IMR-90 (cell line): ENCODE results near the gene WDR70. TPM values are rescaled to one million over a fixed set of nuclear protein-coding genes. Genes with fewer than 3 reads are reported as not detected.

ENCODE experiments used
- ATAC-seq: fragments of 200-7000 bp; cut with Tn5 transposase; 2 replicates; pipeline ENCODE4 v1.9.1; 2020; ENCODE audit warnings: low read depth, mild to moderate bottlenecking, moderate library complexity
- BruUV-seq: library from RNA; stranded (reverse); fragments of 400-500 nt; replicated peaks from 2 replicates; lab custom pipeline; 2021; lab: Mats Ljungman, UMichigan
- CTCF ChIA-PET: fragments of 300-600 bp; formaldehyde crosslinking; extraction: SDS; loops from one replicate; lab custom pipeline; 2021; ENCODE audit warnings: antibody characterized with exemption; lab: Yijun Ruan, JAX
- POLR2A ChIA-PET: fragments of 300-600 bp; sonication (Branson Sonifier 250); formaldehyde crosslinking; loops from one replicate; lab custom pipeline; 2022; ENCODE audit warnings: antibody characterized with exemption; ENCODE audit not compliant: unreplicated experiment; lab: Charles Lee
- DNase-seq: peaks from one replicate; pipeline ENCODE4 v3.0.0; 2013
- H2AFZ ChIP-seq: replicated peaks from 2 replicates; pipeline ENCODE3; 2013; ENCODE audit warnings: low read length, mild to moderate bottlenecking; ENCODE audit not compliant: poor library complexity
- H2AK5ac ChIP-seq: 2 replicates; pipeline ENCODE4 v1.6.1; 2013; ENCODE audit warnings: low read depth, low read length, inconsistent platforms
- H2AK9ac ChIP-seq: replicated peaks from 2 replicates; pipeline ENCODE3; 2013; ENCODE audit warnings: mild to moderate bottlenecking, low read depth, low read length, moderate library complexity; ENCODE audit not compliant: poor library complexity
- H2BK120ac ChIP-seq: 2 replicates; pipeline ENCODE4 v1.6.1; 2013; ENCODE audit warnings: low read depth, low read length, inconsistent platforms
- H2BK15ac ChIP-seq: 3 replicates; pipeline ENCODE4 v1.6.1; 2013; ENCODE audit warnings: low read depth, low read length, inconsistent platforms
- H2BK20ac ChIP-seq: 2 replicates; pipeline ENCODE4 v1.6.1; 2013; ENCODE audit warnings: low read depth, mild to moderate bottlenecking, inconsistent platforms, low read length, moderate library complexity
- H2BK5ac ChIP-seq: 2 replicates; pipeline ENCODE4 v1.6.1; 2013; ENCODE audit warnings: mild to moderate bottlenecking, low read depth, low read length, inconsistent platforms; ENCODE audit not compliant: poor library complexity, severe bottlenecking
- H3K14ac ChIP-seq: replicated peaks from 2 replicates; pipeline ENCODE4 v1.6.1; 2013; ENCODE audit warnings: low read depth, low read length, inconsistent platforms
- H3K18ac ChIP-seq: 2 replicates; pipeline ENCODE4 v1.6.1; 2013; ENCODE audit warnings: low read depth, low read length, control low read depth
- H3K23ac ChIP-seq: 2 replicates; pipeline ENCODE4 v1.6.1; 2013; ENCODE audit warnings: low read depth, low read length, inconsistent platforms
- H3K27ac ChIP-seq: 2 replicates; pipeline ENCODE4 v1.5.1; 2013; ENCODE audit warnings: mild to moderate bottlenecking, control low read depth, low read length; ENCODE audit not compliant: insufficient read depth
- H3K27me3 ChIP-seq: 2 replicates; pipeline ENCODE4 v1.6.1; 2013; ENCODE audit warnings: low read length; ENCODE audit not compliant: control insufficient read depth, insufficient read depth
- H3K36me3 ChIP-seq: 2 replicates; pipeline ENCODE4 v1.6.1; 2013; ENCODE audit warnings: low read length, mixed read lengths; ENCODE audit not compliant: control insufficient read depth, insufficient read depth
- H3K4ac ChIP-seq: 2 replicates; pipeline ENCODE4 v1.6.1; 2013; ENCODE audit warnings: low read depth, low read length, inconsistent platforms
- H3K4me1 ChIP-seq: 2 replicates; pipeline ENCODE4 v1.6.1; 2013; ENCODE audit warnings: low read length, mixed read lengths; ENCODE audit not compliant: control insufficient read depth, insufficient read depth
- H3K4me2 ChIP-seq: 2 replicates; pipeline ENCODE4 v1.6.1; 2013; ENCODE audit warnings: low read depth, mild to moderate bottlenecking, control low read depth, low read length, moderate library complexity
- H3K4me3 ChIP-seq: 2 replicates; pipeline ENCODE4 v1.5.1; 2013; ENCODE audit warnings: low read depth, mild to moderate bottlenecking, control low read depth, low read length, moderate library complexity; ENCODE audit not compliant: insufficient read depth
- H3K56ac ChIP-seq: 2 replicates; pipeline ENCODE4 v1.6.1; 2013; ENCODE audit warnings: low read length, inconsistent platforms; ENCODE audit not compliant: insufficient read depth; ENCODE audit errors: extremely low read depth
- H3K79me1 ChIP-seq, 2 experiments: 2 replicates each; pipeline ENCODE4 v1.6.1; 2013; ENCODE audit warnings: low read length in 2 of 2, inconsistent platforms in 1 of 2, low read depth in 1 of 2
- H3K9ac ChIP-seq: 2 replicates; pipeline ENCODE4 v1.6.1; 2013; ENCODE audit warnings: low read depth, low read length, control low read depth
- H3K9me1 ChIP-seq: 2 replicates; pipeline ENCODE4 v1.6.1; 2013; ENCODE audit warnings: low read length, inconsistent platforms; ENCODE audit not compliant: insufficient read depth
- H3K9me3 ChIP-seq: 2 replicates; pipeline ENCODE4 v1.6.1; 2013; ENCODE audit warnings: low read length; ENCODE audit not compliant: control insufficient read depth, insufficient read depth
- H4K20me1 ChIP-seq: 2 replicates; pipeline ENCODE4 v1.6.1; 2013; ENCODE audit warnings: low read length, inconsistent platforms; ENCODE audit not compliant: insufficient read depth
- H4K5ac ChIP-seq: 2 replicates; pipeline ENCODE4 v1.6.1; 2013; ENCODE audit warnings: mild to moderate bottlenecking, low read depth, low read length, control low read depth
- H4K8ac ChIP-seq, 2 experiments: 2 replicates each; pipeline ENCODE4 v1.6.1; 2013; ENCODE audit warnings: low read depth in 2 of 2, low read length in 2 of 2, control low read depth in 1 of 2, inconsistent platforms in 1 of 2
- H4K91ac ChIP-seq: 2 replicates; pipeline ENCODE4 v1.6.1; 2013; ENCODE audit warnings: low read depth, low read length, inconsistent platforms; ENCODE audit not compliant: insufficient read depth
- BHLHE40 ChIP-seq: fragments of 150-350 bp; IDR thresholded peaks from 2 replicates; pipeline ENCODE4 v1.6.1; 2016; ENCODE audit warnings: mild to moderate bottlenecking, low read depth, low read length
- CEBPB ChIP-seq: IDR thresholded peaks from 2 replicates; pipeline ENCODE4 v1.6.1; 2012; ENCODE audit warnings: low read depth, low read length, improper control_type of control experiment
- CHD1 ChIP-seq: IDR thresholded peaks from 2 replicates; pipeline ENCODE4 v1.6.1; 2012; ENCODE audit warnings: low read depth, low read length, improper control_type of control experiment
- CTCF ChIP-seq: conservative IDR thresholded peaks from 2 replicates; pipeline ENCODE4 v1.5.1; 2012; ENCODE audit warnings: mild to moderate bottlenecking, low read depth, low read length, improper control_type of control experiment
- ELK1 ChIP-seq: fragments of 150-350 bp; IDR thresholded peaks from 2 replicates; pipeline ENCODE4 v1.6.1; 2016; ENCODE audit warnings: low read depth, mild to moderate bottlenecking, low read length, moderate library complexity, borderline replicate concordance
- FOS ChIP-seq: fragments of 150-350 bp; IDR thresholded peaks from 2 replicates; pipeline ENCODE4 v1.6.1; 2016; ENCODE audit warnings: low read depth, low read length
- MAFK ChIP-seq: IDR thresholded peaks from 2 replicates; pipeline ENCODE4 v1.6.1; 2012; ENCODE audit warnings: low read depth, low read length, improper control_type of control experiment
- MAZ ChIP-seq: IDR thresholded peaks from 2 replicates; pipeline ENCODE4 v1.6.1; 2012; ENCODE audit warnings: low read depth, mild to moderate bottlenecking, low read length, improper control_type of control experiment, moderate library complexity, borderline replicate concordance
- MXI1 ChIP-seq: IDR thresholded peaks from 2 replicates; pipeline ENCODE4 v1.6.1; 2012; ENCODE audit warnings: low read depth, mild to moderate bottlenecking, low read length, moderate library complexity, borderline replicate concordance
- NFE2L2 ChIP-seq: fragments of 150-350 bp; IDR thresholded peaks from 2 replicates; pipeline ENCODE4 v1.6.1; 2016; ENCODE audit warnings: low read depth, mild to moderate bottlenecking, low read length
- POLR2A ChIP-seq: IDR thresholded peaks from 2 replicates; pipeline ENCODE4 v1.6.1; 2012; ENCODE audit warnings: mild to moderate bottlenecking, low read depth, low read length
- RAD21 ChIP-seq: IDR thresholded peaks from 2 replicates; pipeline ENCODE4 v1.6.1; 2012; ENCODE audit warnings: low read length, improper control_type of control experiment
- RCOR1 ChIP-seq: IDR thresholded peaks from 2 replicates; pipeline ENCODE4 v1.6.1; 2012; ENCODE audit warnings: mild to moderate bottlenecking, low read length, improper control_type of control experiment; ENCODE audit not compliant: insufficient replicate concordance
- RFX5 ChIP-seq: IDR thresholded peaks from 2 replicates; pipeline ENCODE4 v1.8.0; 2012; ENCODE audit warnings: low read depth, mild to moderate bottlenecking, low read length, moderate library complexity
- SMC3 ChIP-seq: fragments of 150-350 bp; IDR thresholded peaks from 2 replicates; pipeline ENCODE4 v1.6.1; 2016; ENCODE audit warnings: low read depth, mild to moderate bottlenecking, antibody characterized with exemption, low read length, moderate library complexity
- USF2 ChIP-seq: fragments of 150-350 bp; IDR thresholded peaks from 2 replicates; pipeline ENCODE4 v1.6.1; 2017; ENCODE audit warnings: mild to moderate bottlenecking, antibody characterized with exemption, low read length, low read depth
- WGBS, 2 experiments: methylation state at CpG; one replicate each; pipeline versions ENCODE4 v1.1.5 to v1.1.7; 2013; ENCODE audit warnings: missing lambda C conversion rate in 2 of 2; ENCODE audit not compliant: insufficient read length in 1 of 2; ENCODE audit errors: extremely low coverage in 2 of 2; 5-methylcytosine and 5-hydroxymethylcytosine counted together
- dilution Hi-C: fragments of 300-500 bp; cut with HindIII; formaldehyde crosslinking; loops from one replicate; pipeline ENCODE4 v1.14.3; 2018; ENCODE audit warnings: low sequenced_read_pairs; ENCODE audit not compliant: unreplicated experiment
- in situ Hi-C: fragments of 300-500 bp; cut with MboI; formaldehyde crosslinking; loops from 3 replicates; pipeline ENCODE4 v1.14.3; 2019; ENCODE audit warnings: low sequenced_read_pairs, inconsistent platforms, mixed read lengths
- intact Hi-C: fragments of 100-400 bp; cut with micrococcal nuclease; formaldehyde crosslinking; loops from 2 replicates; pipeline ENCODE4 v1.10.0; 2022
- polyA plus RNA-seq, 3 experiments: library from polyadenylated mRNA; depleted of rRNA; stranded (reverse); fragments of >200 nt; gene quantifications; 2 replicates each; pipeline ENCODE4 v1.2.3, GENCODE V29; 2012; ENCODE audit warnings: low replicate concordance in 1 of 3
- total RNA-seq: library from RNA; depleted of rRNA; stranded (reverse); fragments of >200 nt; gene quantifications from 2 replicates; pipeline ENCODE4 v1.2.3, GENCODE V29; 2012

WDR70 gene
- total and polyA plus RNA-seq, 2 of the 4 experiments (the other 2 are of a cell fraction), result 16.7 to 29.9 TPM

GRCh38 chr5:37720550-37720952, 341.4 kb downstream of the WDR70 start:
- no peak overlapping the region for H3K9ac ChIP-seq
- H3K4ac ChIP-seq, result peak overlapping the region; percentile 56; the same call in 1 of the 2 replicates
- no peak for DNase-seq
- dilution Hi-C loops (no loop called here), intact Hi-C loops (loop anchor here (5.0 kb wide), 1 partner anchor 117 kb away; no protein-coding TSS in a partner anchor), in situ Hi-C loops (no loop called here)
- H3K4me1 ChIP-seq, result peaks cover 9% of the 10 kb centered on the region
- no peak overlapping the region for H2BK120ac ChIP-seq
- TF ChIP-seq SMC3, result no peak
- no peak for TF ChIP-seq ELK1
- TF ChIP-seq NFE2L2, result no peak
- TF ChIP-seq CHD1, result no peak
- TF ChIP-seq RAD21, result no peak
- no peak for TF ChIP-seq BHLHE40
- TF ChIP-seq CEBPB, result no peak
- no peak for TF ChIP-seq POLR2A
- no peak for TF ChIP-seq MAZ
- no peak for TF ChIP-seq USF2
- TF ChIP-seq RCOR1, result no peak
- no peak for TF ChIP-seq MXI1
- no peak for TF ChIP-seq MAFK
- no peak for TF ChIP-seq CTCF
- no peak for TF ChIP-seq RFX5
- TF ChIP-seq FOS, result no peak
- peaks cover 0 to 3% of the 10 kb centered on the region in 2 experiments; a peak in 1 of 4 replicates for H3K79me1 ChIP-seq
- ChIA-PET CTCF (no interaction called here), POLR2A (no interaction called here)
- no peak overlapping the region for H4K5ac ChIP-seq
- H2BK5ac ChIP-seq, result no peak overlapping the region
- ATAC-seq, result no peak
- peak overlapping the region; percentile 32; the same call in 1 of the 2 replicates for H3K23ac ChIP-seq
- BruUV-seq, result no TSS peak
- no peak overlapping the region for H2AFZ ChIP-seq
- no peak overlapping the region for H2BK20ac ChIP-seq
- H4K91ac ChIP-seq, result no peak overlapping the region
- no peaks in the 10 kb centered on the region for H3K9me3 ChIP-seq
- no peak overlapping the region for H2BK15ac ChIP-seq
- no CpG with 5 or more reads among the region's 2 CpGs for WGBS, 2 experiments
- H3K9me1 ChIP-seq, result peaks cover 10% of the 10 kb centered on the region
- H3K56ac ChIP-seq, result no peak overlapping the region
- H2AK9ac ChIP-seq, result no peak overlapping the region
- no peaks in the 10 kb centered on the region for H3K27me3 ChIP-seq
- no peak overlapping the region for H3K4me2 ChIP-seq
- no peaks in the 10 kb centered on the region for H3K36me3 ChIP-seq
- H3K27ac ChIP-seq, result no peak overlapping the region
- peaks cover 11% of the 10 kb centered on the region; the same call in 1 of the 2 replicates for H4K20me1 ChIP-seq
- no peak overlapping the region for H4K8ac ChIP-seq
- H3K18ac ChIP-seq, result no peak overlapping the region
- H2AK5ac ChIP-seq, result no peak overlapping the region
- no peak overlapping the region for H3K14ac ChIP-seq
- no peak overlapping the region for H3K4me3 ChIP-seq
